ENCODE results near the gene OR13F1.

GRCh38 chr9:104536756-104537155, 32.7 kb downstream of the OR13F1 start, which contains the start of gene OR13C3:
- TF ChIP-seq, protein P1, sequence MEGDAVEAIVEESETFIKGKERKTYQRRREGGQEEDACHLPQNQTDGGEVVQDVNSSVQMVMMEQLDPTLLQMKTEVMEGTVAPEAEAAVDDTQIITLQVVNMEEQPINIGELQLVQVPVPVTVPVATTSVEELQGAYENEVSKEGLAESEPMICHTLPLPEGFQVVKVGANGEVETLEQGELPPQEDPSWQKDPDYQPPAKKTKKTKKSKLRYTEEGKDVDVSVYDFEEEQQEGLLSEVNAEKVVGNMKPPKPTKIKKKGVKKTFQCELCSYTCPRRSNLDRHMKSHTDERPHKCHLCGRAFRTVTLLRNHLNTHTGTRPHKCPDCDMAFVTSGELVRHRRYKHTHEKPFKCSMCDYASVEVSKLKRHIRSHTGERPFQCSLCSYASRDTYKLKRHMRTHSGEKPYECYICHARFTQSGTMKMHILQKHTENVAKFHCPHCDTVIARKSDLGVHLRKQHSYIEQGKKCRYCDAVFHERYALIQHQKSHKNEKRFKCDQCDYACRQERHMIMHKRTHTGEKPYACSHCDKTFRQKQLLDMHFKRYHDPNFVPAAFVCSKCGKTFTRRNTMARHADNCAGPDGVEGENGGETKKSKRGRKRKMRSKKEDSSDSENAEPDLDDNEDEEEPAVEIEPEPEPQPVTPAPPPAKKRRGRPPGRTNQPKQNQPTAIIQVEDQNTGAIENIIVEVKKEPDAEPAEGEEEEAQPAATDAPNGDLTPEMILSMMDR (conservative IDR thresholded peaks at IDR 0.05; ENCODE audit: low read depth, low read length), result no peak
- TF ChIP-seq EZH2 (IDR thresholded peaks at IDR 0.05; ENCODE audit: low read length, unreplicated experiment), result no peak
- no peak for TF ChIP-seq EZH2phosphoT487 (IDR thresholded peaks at IDR 0.05; ENCODE audit: borderline replicate concordance, low read length)
